NCI-H510A treated with DMSO at 0.1 percent for 48 hours (cell line): Measurements from ENCODE around the gene LAMTOR3.
A peak's percentile ranks its signal among the peaks of the same experiment; 100 is the strongest.

Experiments
- DNase-seq: peaks from one replicate; lab custom pipeline; 2025; lab: John Stamatoyannopoulos, UW

Gene LAMTOR3

GRCh38 chr4:99894161-99894997 lies at the start of gene LAMTOR3:
LAMTOR3 (minus strand) TSS chr4:99894427; CDS start chr4:99893963, 464 bp downstream.
- DNase-seq = peak; percentile 80

GRCh38 chr4:99938243-99938753 lies 44.1 kb upstream of the LAMTOR3 start:
- no peak for DNase-seq

- no peak for DNase-seq
Observed at GRCh38 chr4:99934891-99935290, 40.7 kb upstream of the LAMTOR3 start.

- DNase-seq = no peak
Observed at GRCh38 chr4:99927566-99927965, 33.3 kb upstream of the LAMTOR3 start.

- no peak for DNase-seq
Observed at GRCh38 chr4:99921174-99921573, 26.9 kb upstream of the LAMTOR3 start.

- DNase-seq = no peak
Observed at GRCh38 chr4:99918656-99919055, 24.4 kb upstream of the LAMTOR3 start.

- DNase-seq = no peak
Observed at GRCh38 chr4:99917575-99917974, 23.3 kb upstream of the LAMTOR3 start.

GRCh38 chr4:99915449-99915848 lies 21.2 kb upstream of the LAMTOR3 start:
- no peak for DNase-seq

GRCh38 chr4:99894998-99895397 lies 771 bp upstream of the LAMTOR3 start:
- no peak for DNase-seq

GRCh38 chr4:99893839-99894160 lies 427 bp downstream of the LAMTOR3 start:
- DNase-seq = no peak

- no peak for DNase-seq
Observed at GRCh38 chr4:99893029-99893428, 1.2 kb downstream of the LAMTOR3 start.

GRCh38 chr4:99891351-99891750 lies 2.9 kb downstream of the LAMTOR3 start:
- DNase-seq = no peak

- DNase-seq = no peak
Observed at GRCh38 chr4:99887837-99888236, 6.4 kb downstream of the LAMTOR3 start.

- DNase-seq = no peak
Observed at GRCh38 chr4:99886146-99886545, 8.1 kb downstream of the LAMTOR3 start.

- DNase-seq = no peak
Observed at GRCh38 chr4:99885687-99886086, 8.5 kb downstream of the LAMTOR3 start.

GRCh38 chr4:99885063-99885664 lies 9.1 kb downstream of the LAMTOR3 start:
- DNase-seq = peak; percentile 24

GRCh38 chr4:99879458-99879857 lies 14.8 kb downstream of the LAMTOR3 start:
- no peak for DNase-seq

GRCh38 chr4:99878604-99879003 lies 15.6 kb downstream of the LAMTOR3 start:
- no peak for DNase-seq

- no peak for DNase-seq
Observed at GRCh38 chr4:99876946-99877345, 17.3 kb downstream of the LAMTOR3 start.

- DNase-seq = no peak
Observed at GRCh38 chr4:99875071-99875470, 19.2 kb downstream of the LAMTOR3 start.

- no peak for DNase-seq
Observed at GRCh38 chr4:99872570-99872969, 21.7 kb downstream of the LAMTOR3 start.

GRCh38 chr4:99868126-99868596 lies 26.1 kb downstream of the LAMTOR3 start:
- no peak for DNase-seq

GRCh38 chr4:99863804-99864203 lies 30.4 kb downstream of the LAMTOR3 start:
- DNase-seq = peak; percentile 17
